ENCODE results near the gene KLHL29. TPM values are rescaled to one million over a fixed set of nuclear protein-coding genes. Genes with fewer than 3 reads are reported as not detected.

KLHL29 gene
- total RNA-seq, 1 donor from 2014 or later: 8.4 TPM

DNA sequence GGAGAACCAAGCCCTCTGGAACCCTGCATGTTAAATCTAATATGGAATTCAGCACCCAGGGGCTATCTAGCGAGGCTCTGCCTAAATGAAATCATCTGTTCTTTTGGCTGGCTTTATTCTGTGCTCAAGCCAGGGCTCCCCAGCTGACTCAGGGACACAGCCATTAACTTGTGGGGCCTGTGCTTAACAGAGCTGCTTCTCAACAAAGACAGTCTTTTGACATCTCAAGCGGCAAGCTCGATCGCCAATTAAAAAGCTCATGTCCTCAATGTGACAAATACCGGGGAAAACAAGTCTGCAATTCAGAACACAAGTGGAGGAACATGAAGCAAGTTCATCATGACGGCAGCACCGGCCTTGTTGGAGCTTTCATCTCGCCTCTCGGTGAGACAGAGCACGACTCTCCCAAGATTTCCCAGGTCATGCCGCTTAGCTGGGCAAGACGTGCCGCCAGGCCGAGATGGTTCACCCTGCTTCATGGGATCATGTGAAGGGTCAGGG is 64.9 kb downstream of the KLHL29 start:
- Mint-ChIP-seq H3K4me1 (peaks cover 56% of the 10 kb centered on the region), H3K4me3 (peak overlapping the region; percentile 24), H3K36me3 (ENCODE audit: low read depth) (no peaks in the 10 kb centered on the region), H3K9me3 (peaks cover 3% of the 10 kb centered on the region), H3K27me3 (ENCODE audit: low read depth) (no peaks in the 10 kb centered on the region), H3K27ac (ENCODE audit: unreplicated experiment) (peak overlapping the region; percentile 55)
- TF ChIP-seq, protein P1, sequence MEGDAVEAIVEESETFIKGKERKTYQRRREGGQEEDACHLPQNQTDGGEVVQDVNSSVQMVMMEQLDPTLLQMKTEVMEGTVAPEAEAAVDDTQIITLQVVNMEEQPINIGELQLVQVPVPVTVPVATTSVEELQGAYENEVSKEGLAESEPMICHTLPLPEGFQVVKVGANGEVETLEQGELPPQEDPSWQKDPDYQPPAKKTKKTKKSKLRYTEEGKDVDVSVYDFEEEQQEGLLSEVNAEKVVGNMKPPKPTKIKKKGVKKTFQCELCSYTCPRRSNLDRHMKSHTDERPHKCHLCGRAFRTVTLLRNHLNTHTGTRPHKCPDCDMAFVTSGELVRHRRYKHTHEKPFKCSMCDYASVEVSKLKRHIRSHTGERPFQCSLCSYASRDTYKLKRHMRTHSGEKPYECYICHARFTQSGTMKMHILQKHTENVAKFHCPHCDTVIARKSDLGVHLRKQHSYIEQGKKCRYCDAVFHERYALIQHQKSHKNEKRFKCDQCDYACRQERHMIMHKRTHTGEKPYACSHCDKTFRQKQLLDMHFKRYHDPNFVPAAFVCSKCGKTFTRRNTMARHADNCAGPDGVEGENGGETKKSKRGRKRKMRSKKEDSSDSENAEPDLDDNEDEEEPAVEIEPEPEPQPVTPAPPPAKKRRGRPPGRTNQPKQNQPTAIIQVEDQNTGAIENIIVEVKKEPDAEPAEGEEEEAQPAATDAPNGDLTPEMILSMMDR (conservative IDR thresholded peaks at IDR 0.05): no peak
- no peak for DNase-seq (ENCODE audit: low read depth, low spot score)

DNA sequence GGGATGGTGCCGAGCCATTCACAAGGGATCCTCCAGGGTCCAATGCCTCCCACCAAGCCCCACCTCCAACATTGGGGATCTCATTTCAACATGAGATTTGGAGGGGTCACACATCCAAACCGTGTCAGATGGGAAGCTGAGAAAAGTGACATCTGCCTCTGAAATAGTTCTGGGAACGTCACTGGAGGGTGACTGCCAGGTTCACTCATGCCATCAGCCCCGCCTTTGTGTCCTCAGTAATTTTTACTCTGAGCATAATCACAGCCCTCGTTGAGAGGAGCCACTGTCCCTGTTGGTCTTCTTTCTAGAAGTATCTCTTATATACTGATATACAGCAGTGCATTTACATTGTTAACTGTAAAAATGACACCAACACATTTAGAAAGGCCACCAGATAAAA is 67.4 kb downstream of the KLHL29 start:
- TF ChIP-seq, protein P1 (conservative IDR thresholded peaks at IDR 0.05): no peak
- no peaks in the 10 kb centered on the region for H3K36me3 Mint-ChIP-seq (ENCODE audit: low read depth)
- DNase-seq (ENCODE audit: low read depth, low spot score): no peak
- H3K27me3 Mint-ChIP-seq (ENCODE audit: low read depth): no peaks in the 10 kb centered on the region
- H3K4me3 Mint-ChIP-seq: peak overlapping the region; percentile 46
- H3K4me1 Mint-ChIP-seq: peaks cover 71% of the 10 kb centered on the region
- H3K27ac Mint-ChIP-seq (ENCODE audit: unreplicated experiment): peak overlapping the region; percentile 89
- H3K9me3 Mint-ChIP-seq: peaks cover 3% of the 10 kb centered on the region

DNA sequence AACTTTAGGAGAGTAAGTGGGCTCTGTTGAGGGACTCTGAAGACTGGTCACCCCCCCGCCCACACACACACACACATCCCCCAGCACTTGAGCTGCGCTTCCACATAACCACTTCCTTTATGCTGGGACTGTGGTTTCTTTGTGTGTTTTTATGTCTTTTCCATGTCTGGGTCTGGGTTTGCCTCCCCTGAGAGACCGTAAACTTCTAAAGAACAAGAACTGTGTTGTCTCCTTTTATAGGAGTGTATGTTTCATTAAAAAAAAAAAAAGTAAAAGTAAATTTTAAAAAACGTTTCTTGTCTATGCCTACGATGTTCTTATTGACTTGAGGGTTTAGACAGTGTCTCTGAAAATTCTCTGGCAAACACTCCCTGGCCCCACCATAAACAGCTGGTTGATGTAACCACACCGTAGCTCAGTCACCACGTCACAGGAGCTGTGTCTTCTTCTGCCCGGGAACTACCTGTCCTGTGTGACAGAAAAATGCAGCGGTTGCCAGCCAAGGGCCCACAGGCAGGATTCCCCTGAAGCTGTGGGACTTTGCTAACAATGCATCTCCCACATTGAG is 68.0 kb downstream of the KLHL29 start:
- TF ChIP-seq, protein P1 (conservative IDR thresholded peaks at IDR 0.05): no peak
- no peak for DNase-seq (ENCODE audit: low read depth, low spot score)
- Mint-ChIP-seq H3K4me1 (peaks cover 71% of the 10 kb centered on the region), H3K4me3 (peak overlapping the region; percentile 46), H3K27ac (ENCODE audit: unreplicated experiment) (peak overlapping the region; percentile 96), H3K9me3 (peaks cover 3% of the 10 kb centered on the region), H3K36me3 (ENCODE audit: low read depth) (no peaks in the 10 kb centered on the region), H3K27me3 (ENCODE audit: low read depth) (no peaks in the 10 kb centered on the region)

DNA sequence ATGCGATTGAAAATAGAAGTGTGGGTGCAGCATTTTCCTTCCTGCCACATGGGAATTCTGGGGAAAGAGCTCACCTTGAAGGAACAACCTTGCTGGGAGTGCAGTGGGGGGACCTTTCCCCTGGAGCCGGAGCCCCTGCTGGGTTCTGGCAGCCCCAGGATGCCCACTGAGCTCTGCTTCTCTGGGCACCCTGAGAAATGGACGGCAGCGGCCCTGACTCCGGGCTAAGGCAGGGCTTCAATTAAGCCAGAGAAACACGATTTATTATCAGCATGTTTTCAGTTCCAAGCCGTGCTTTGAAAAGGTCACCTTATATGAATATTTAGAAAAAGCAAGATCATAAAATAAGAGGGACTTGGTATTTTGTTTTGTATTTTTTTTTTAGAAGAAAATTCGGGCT is 68.5 kb downstream of the KLHL29 start:
- peak overlapping the region; percentile 96 for H3K27ac Mint-ChIP-seq (ENCODE audit: unreplicated experiment)
- TF ChIP-seq, protein P1 (conservative IDR thresholded peaks at IDR 0.05): no peak
- no peaks in the 10 kb centered on the region for H3K27me3 Mint-ChIP-seq (ENCODE audit: low read depth)
- no peaks in the 10 kb centered on the region for H3K36me3 Mint-ChIP-seq (ENCODE audit: low read depth)
- peaks cover 71% of the 10 kb centered on the region for H3K4me1 Mint-ChIP-seq
- DNase-seq (ENCODE audit: low read depth, low spot score): no peak
- H3K9me3 Mint-ChIP-seq: peaks cover 3% of the 10 kb centered on the region
- peak overlapping the region; percentile 46 for H3K4me3 Mint-ChIP-seq

DNA sequence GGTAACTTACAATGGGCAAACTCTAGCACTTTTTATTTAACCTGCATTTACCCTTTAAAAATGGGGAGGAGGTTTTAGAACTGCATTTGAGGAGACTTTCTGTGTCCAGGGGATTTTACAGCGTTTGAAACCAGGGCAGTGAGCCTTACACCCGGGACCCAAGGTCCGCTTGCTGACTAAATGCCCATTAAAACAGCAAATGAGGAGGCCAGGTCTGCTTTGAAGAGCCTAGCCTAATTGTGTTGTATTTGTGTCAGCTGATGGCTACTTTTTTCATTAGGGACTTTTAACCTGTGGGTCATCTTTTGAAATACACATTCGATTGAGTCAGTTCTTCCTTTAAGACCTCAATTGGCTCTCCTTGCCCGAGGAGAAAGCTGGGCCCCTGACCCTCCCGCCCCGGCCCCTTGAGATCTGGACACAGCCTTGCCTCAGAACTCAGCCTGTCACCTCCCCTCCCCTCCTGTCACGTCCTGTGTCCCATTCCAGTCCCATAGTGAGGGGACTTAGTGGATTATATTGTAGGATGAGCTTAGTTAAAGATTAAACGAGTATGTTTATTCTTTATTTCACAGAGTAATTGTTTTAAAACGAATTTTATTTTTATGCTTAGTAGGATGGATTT is 69.0 kb downstream of the KLHL29 start:
- Mint-ChIP-seq H3K36me3 (ENCODE audit: low read depth) (no peaks in the 10 kb centered on the region), H3K27me3 (ENCODE audit: low read depth) (no peaks in the 10 kb centered on the region), H3K4me3 (peak overlapping the region; percentile 46), H3K27ac (ENCODE audit: unreplicated experiment) (peak overlapping the region; percentile 75), H3K4me1 (peaks cover 71% of the 10 kb centered on the region), H3K9me3 (peaks cover 3% of the 10 kb centered on the region)
- DNase-seq (ENCODE audit: low read depth, low spot score): no peak
- TF ChIP-seq, protein P1 (conservative IDR thresholded peaks at IDR 0.05): no peak
